ENCODE data around the gene VAC14. TPM values are rescaled to one million over a fixed set of nuclear protein-coding genes. Genes with fewer than 3 reads are reported as not detected.
A peak's percentile ranks its signal among the peaks of the same experiment; 100 is the strongest.

VAC14 gene
- total RNA-seq, 4 donors from 2014 or later, result 25.7 to 49.5 (median 40.4) TPM

GRCh38 chr16:70665806-70666735 is 134.9 kb downstream of the VAC14 start:
- peaks cover 0 to 23% (median 4%) of the 10 kb centered on the region in 4 donors for H3K4me1 ChIP-seq
- H3K4me3 ChIP-seq, result no peak overlapping the region
- H3K36me3 ChIP-seq, result peaks cover 4 to 99% (median 7%) of the 10 kb centered on the region in 3 donors
- no peak overlapping the region for H3K27ac ChIP-seq
- H3K27me3 ChIP-seq, result no peaks in the 10 kb centered on the region
- no peaks in the 10 kb centered on the region for H3K9me3 ChIP-seq
- DNase-seq (ENCODE audit: low spot score in 2 of 2), result no peak
- TF ChIP-seq EP300 (IDR thresholded peaks at IDR 0.05) (no peak), CTCF (IDR thresholded peaks at IDR 0.05) (no peak), POLR2A (IDR thresholded peaks at IDR 0.05) (no peak)
- WGBS, 2 donors, result 83 to 84% methylated on average over 22 of the region's 22 CpGs

DNA sequence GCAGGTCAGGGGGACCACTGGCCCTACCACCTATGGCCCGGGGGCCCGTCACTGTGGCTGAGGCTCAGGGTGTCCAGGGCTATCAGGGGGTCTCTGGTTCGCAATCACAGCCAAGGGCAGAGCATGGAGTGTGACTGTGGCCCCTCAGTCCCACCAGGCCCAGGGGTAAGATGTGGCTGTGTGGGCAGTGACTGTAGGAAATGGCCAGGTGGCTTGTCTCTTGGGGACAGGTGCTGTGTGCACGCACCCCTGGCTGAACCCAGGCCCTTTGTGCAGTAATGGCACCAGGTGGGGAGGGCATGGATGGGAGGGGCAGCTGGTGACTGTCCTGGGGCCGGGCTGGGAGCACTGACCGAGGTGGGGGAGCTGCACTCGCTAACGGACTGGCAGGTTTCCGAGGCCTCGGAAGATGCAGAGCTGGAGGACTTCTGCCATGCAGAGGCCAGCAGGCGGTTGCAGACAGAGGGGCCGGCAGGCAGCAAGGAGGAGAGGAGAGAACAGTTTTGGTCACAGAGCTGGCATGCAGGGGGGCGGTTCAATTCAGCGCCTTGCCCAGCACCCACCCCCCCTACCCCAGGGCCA is 135.8 kb downstream of the VAC14 start:
- DNase-seq (ENCODE audit: low spot score in 2 of 2), result no peak
- Histone ChIP-seq H3K4me1 (peaks cover 0 to 32% (median 4%) of the 10 kb centered on the region in 4 donors), H3K36me3 (peaks cover 4 to 94% (median 7%) of the 10 kb centered on the region in 3 donors), H3K27me3 (no peaks in the 10 kb centered on the region), H3K9me3 (no peaks in the 10 kb centered on the region), H3K27ac (no peak overlapping the region), H3K4me3 (no peak overlapping the region)
- no peak for TF ChIP-seq CTCF (IDR thresholded peaks at IDR 0.05)
- WGBS, 2 donors, result 89 to 92% methylated on average over 11 to 12 of the region's 14 CpGs

DNA sequence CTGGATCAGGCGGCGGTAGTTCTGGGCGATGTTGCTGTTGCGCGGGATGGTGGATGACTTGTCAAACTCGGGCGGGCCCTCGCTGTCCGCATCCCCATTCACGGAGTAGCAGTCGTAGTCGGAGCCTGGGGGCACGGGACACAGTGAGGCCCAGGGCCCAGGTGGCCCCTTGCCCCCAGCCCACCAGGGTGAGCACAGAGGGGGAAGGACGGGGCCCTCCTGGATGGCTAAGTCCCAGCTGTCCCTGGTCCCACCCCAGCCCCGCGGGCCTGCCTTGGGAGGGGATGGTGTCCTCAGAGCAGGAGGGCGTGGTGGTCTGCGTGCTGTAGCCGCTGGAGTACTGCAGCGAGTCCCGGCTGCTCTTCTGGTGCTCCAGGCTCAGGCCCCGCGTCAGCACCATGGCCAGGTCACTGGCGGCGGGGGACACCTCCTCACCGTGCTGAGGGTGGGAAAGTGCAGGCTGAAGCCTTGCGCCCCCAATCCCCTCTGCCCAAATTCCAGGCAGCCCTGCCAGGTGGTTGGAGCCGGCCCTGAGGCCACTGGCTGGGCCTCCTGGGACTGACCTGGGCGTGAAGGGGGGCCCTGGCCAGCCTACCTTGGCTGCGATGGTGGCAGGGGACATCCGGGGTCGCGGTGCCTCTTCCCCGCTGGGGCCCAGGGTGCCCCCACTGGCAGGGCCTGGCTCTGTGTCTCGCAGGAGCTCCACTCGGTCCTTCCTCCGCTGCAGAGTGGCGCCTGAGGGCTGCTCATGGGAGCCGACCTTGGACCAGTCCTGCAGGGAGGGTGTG is 136.4 kb downstream of the VAC14 start:
- WGBS, 2 donors, result 88 to 90% methylated on average over 14 to 30 of the region's 39 CpGs
- no peak overlapping the region for H3K4me3 ChIP-seq
- no peaks in the 10 kb centered on the region for H3K9me3 ChIP-seq
- peaks cover 4 to 94% (median 7%) of the 10 kb centered on the region in 3 donors for H3K36me3 ChIP-seq
- no peak for DNase-seq (ENCODE audit: low spot score in 2 of 2)
- H3K27ac ChIP-seq, result no peak overlapping the region
- H3K27me3 ChIP-seq, result no peaks in the 10 kb centered on the region
- no peak for TF ChIP-seq CTCF (IDR thresholded peaks at IDR 0.05)
- TF ChIP-seq POLR2A (IDR thresholded peaks at IDR 0.05), result no peak
- no peak for TF ChIP-seq EP300 (IDR thresholded peaks at IDR 0.05)
- peaks cover 0 to 33% (median 4%) of the 10 kb centered on the region in 4 donors for H3K4me1 ChIP-seq

- DNase-seq (ENCODE audit: low spot score in 2 of 2), result no peak
- no peaks in the 10 kb centered on the region for H3K27me3 ChIP-seq
- H3K36me3 ChIP-seq, result peaks cover 4 to 93% (median 7%) of the 10 kb centered on the region in 3 donors
- no peaks in the 10 kb centered on the region for H3K9me3 ChIP-seq
- peaks cover 0 to 33% (median 4%) of the 10 kb centered on the region in 4 donors for H3K4me1 ChIP-seq
- H3K27ac ChIP-seq, result peak overlapping the region in 1 of 4 donors; percentile 55
- 90 to 94% methylated on average over 38 to 45 of the region's 56 CpGs for WGBS, 2 donors
- H3K4me3 ChIP-seq, result no peak overlapping the region
- TF ChIP-seq CTCF (IDR thresholded peaks at IDR 0.05) (no peak), EP300 (IDR thresholded peaks at IDR 0.05) (no peak), POLR2A (IDR thresholded peaks at IDR 0.05) (no peak)
Observed at GRCh38 chr16:70663524-70664324, 137.2 kb downstream of the VAC14 start.
